Measurements from ENCODE around the gene RAB40B. TPM values are rescaled to one million over a fixed set of nuclear protein-coding genes. Genes with fewer than 3 reads are reported as not detected.

Gene RAB40B
- total and polyA plus RNA-seq, 2 of the 13 experiments (the other 11 are each of a cell fraction or from before 2014, with no cell fraction given): 6.2 to 6.5 TPM

- TF ChIP-seq THRA (CRISPR knock-in tag; IDR thresholded peaks at IDR 0.05; ENCODE audit: borderline replicate concordance) (no peak), HOXD1 (CRISPR knock-in tag; IDR thresholded peaks at IDR 0.05) (0 out of 2 replicates have a peak, but pooled peaks have one; percentile 16), GMEB2 (CRISPR knock-in tag; IDR thresholded peaks at IDR 0.05; ENCODE audit: low read depth) (no peak), ZNF747 (CRISPR knock-in tag; IDR thresholded peaks at IDR 0.05; ENCODE audit: borderline replicate concordance) (no peak), MBD4 (IDR thresholded peaks at IDR 0.05; ENCODE audit: borderline replicate concordance, low read length) (no peak), KLF15 (CRISPR knock-in tag; IDR thresholded peaks at IDR 0.05; ENCODE audit: borderline replicate concordance) (no peak), MLLT10 (CRISPR knock-in tag; IDR thresholded peaks at IDR 0.05) (no peak), GATAD1 (CRISPR knock-in tag; IDR thresholded peaks at IDR 0.05) (no peak), SMAD3 (CRISPR knock-in tag; IDR thresholded peaks at IDR 0.05) (no peak), ZNF329 (CRISPR knock-in tag; IDR thresholded peaks at IDR 0.05; ENCODE audit: low read depth) (0 out of 2 replicates have a peak, but pooled peaks have one; percentile 13), ZBTB38 (CRISPR knock-in tag; IDR thresholded peaks at IDR 0.05) (0 out of 2 replicates have a peak, but pooled peaks have one; percentile 13), THYN1 (CRISPR knock-in tag; IDR thresholded peaks at IDR 0.05; ENCODE audit: borderline replicate concordance, low read depth) (no peak), NR3C1 (CRISPR knock-in tag; IDR thresholded peaks at IDR 0.05) (no peak), ZNF101 (CRISPR knock-in tag; IDR thresholded peaks at IDR 0.05; ENCODE audit: borderline replicate concordance, low read depth) (no peak), NR2F1 (CRISPR knock-in tag; IDR thresholded peaks at IDR 0.05) (no peak)
- TF ChIP-seq, protein P1, sequence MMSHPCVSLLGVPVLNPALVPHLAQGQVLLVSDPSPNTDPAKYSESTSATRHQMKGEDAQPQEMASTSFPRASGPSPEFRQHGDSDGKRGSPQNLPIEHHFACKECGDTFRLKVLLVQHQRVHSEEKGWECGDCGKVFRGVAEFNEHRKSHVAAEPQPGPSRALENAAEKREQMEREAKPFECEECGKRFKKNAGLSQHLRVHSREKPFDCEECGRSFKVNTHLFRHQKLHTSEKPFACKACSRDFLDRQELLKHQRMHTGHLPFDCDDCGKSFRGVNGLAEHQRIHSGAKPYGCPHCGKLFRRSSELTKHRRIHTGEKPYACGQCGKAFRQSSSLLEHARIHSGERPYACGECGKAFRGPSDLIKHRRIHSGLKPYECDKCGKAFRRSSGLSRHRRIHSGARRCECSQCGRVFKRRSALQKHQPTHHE (CRISPR knock-in tag; IDR thresholded peaks at IDR 0.05; ENCODE audit: borderline replicate concordance): no peak
- TF ChIP-seq, protein P2, sequence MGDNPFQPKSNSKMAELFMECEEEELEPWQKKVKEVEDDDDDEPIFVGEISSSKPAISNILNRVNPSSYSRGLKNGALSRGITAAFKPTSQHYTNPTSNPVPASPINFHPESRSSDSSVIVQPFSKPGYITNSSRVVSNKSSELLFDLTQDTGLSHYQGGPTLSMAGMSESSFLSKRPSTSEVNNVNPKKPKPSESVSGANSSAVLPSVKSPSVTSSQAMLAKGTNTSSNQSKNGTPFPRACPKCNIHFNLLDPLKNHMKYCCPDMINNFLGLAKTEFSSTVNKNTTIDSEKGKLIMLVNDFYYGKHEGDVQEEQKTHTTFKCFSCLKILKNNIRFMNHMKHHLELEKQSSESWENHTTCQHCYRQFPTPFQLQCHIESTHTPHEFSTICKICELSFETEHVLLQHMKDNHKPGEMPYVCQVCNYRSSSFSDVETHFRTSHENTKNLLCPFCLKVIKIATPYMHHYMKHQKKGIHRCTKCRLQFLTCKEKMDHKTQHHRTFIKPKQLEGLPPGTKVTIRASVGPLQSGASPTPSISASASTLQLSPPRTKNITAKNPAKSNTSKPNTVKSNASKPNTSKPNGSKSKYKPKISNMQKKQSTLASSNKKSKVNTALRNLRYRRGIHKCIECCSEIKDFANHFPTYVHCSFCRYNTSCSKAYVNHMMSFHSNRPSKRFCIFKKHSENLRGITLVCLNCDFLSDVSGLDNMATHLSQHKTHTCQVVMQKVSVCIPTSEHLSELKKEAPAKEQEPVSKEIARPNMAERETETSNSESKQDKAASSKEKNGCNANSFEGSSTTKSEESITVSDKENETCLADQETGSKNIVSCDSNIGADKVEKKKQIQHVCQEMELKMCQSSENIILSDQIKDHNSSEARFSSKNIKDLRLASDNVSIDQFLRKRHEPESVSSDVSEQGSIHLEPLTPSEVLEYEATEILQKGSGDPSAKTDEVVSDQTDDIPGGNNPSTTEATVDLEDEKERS (CRISPR knock-in tag; IDR thresholded peaks at IDR 0.05): no peak
Measured at GRCh38 chr17:82696916-82697807, 1.3 kb downstream of the RAB40B start (continued).
